GM23338 (cell line): ENCODE results near the gene CABCOCO1. TPM values are rescaled to one million over a fixed set of nuclear protein-coding genes. Genes with fewer than 3 reads are reported as not detected.

Experiments used
- ATAC-seq: fragments of 200-7000 bp; cut with Tn5 transposase; 3 replicates; pipeline ENCODE4 v1.9.1; 2020
- DNase-seq: peaks from one replicate; pipeline ENCODE4 v3.0.0-alpha.2; 2015; ENCODE audit warnings: low spot score
- H2AFZ ChIP-seq: fragments of 200-600 bp; sonication (generic); 2 replicates; pipeline ENCODE4 v1.8.0; 2016; ENCODE audit warnings: antibody characterized with exemption, mild to moderate bottlenecking, moderate library complexity
- H3F3A ChIP-seq: fragments of 200-600 bp; sonication (generic); replicated peaks from 2 replicates; pipeline ENCODE4 v1.8.0; 2017; ENCODE audit warnings: antibody characterized with exemption, mixed run types, low read depth
- H3K27ac ChIP-seq: fragments of 200-600 bp; sonication (generic); 2 replicates; pipeline ENCODE4 v1.6.1; 2016; ENCODE audit warnings: low read depth
- H3K27me3 ChIP-seq: fragments of 200-600 bp; sonication (generic); 2 replicates; pipeline ENCODE4 v1.8.0; 2016; ENCODE audit warnings: mild to moderate bottlenecking, mixed run types, moderate library complexity; ENCODE audit not compliant: insufficient read depth
- H3K36me3 ChIP-seq: fragments of 200-600 bp; sonication (generic); 2 replicates; pipeline ENCODE4 v1.8.0; 2016; ENCODE audit warnings: mild to moderate bottlenecking; ENCODE audit not compliant: insufficient read depth
- H3K4me1 ChIP-seq: fragments of 200-600 bp; sonication (generic); 2 replicates; pipeline ENCODE4 v1.8.0; 2016; ENCODE audit warnings: mild to moderate bottlenecking, moderate library complexity; ENCODE audit not compliant: insufficient read depth
- H3K4me2 ChIP-seq: fragments of 200-600 bp; sonication (generic); 2 replicates; pipeline ENCODE4 v1.7.1; 2017; ENCODE audit warnings: mixed run types
- H3K4me3 ChIP-seq: fragments of 200-600 bp; sonication (generic); 2 replicates; pipeline ENCODE4 v1.6.1; 2016; ENCODE audit warnings: mixed run types
- H3K79me2 ChIP-seq: fragments of 200-600 bp; sonication (generic); replicated peaks from 2 replicates; pipeline ENCODE4 v1.8.0; 2017; ENCODE audit warnings: mild to moderate bottlenecking; ENCODE audit not compliant: insufficient read depth
- H3K9me2 ChIP-seq: fragments of 200-600 bp; sonication (generic); 2 replicates; pipeline ENCODE4 v1.8.0; 2017; ENCODE audit not compliant: insufficient read depth
- H4K20me1 ChIP-seq: fragments of 200-600 bp; sonication (generic); replicated peaks from 2 replicates; pipeline ENCODE4 v1.8.0; 2017; ENCODE audit warnings: mild to moderate bottlenecking; ENCODE audit not compliant: insufficient read depth
- H3K27ac Mint-ChIP-seq: 2 replicates; pipeline ENCODE4 v1.8.0; 2020; ENCODE audit warnings: inconsistent platforms, mild to moderate bottlenecking, moderate library complexity, mixed read lengths
- H3K27me3 Mint-ChIP-seq: 3 replicates; pipeline ENCODE4 v1.8.0; 2022; ENCODE audit warnings: low read depth, mild to moderate bottlenecking, moderate library complexity, mixed read lengths, inconsistent platforms; ENCODE audit not compliant: insufficient read depth, poor library complexity
- H3K36me3 Mint-ChIP-seq: 3 replicates; pipeline ENCODE4 v1.8.0; 2021; ENCODE audit warnings: low read depth, mild to moderate bottlenecking, inconsistent platforms, moderate library complexity, mixed read lengths
- H3K4me1 Mint-ChIP-seq: 3 replicates; pipeline ENCODE4 v1.8.0; 2020; ENCODE audit warnings: mild to moderate bottlenecking, inconsistent platforms, mixed read lengths
- H3K4me3 Mint-ChIP-seq: 3 replicates; pipeline ENCODE4 v1.8.0; 2021; ENCODE audit warnings: moderate library complexity, mild to moderate bottlenecking, inconsistent platforms, mixed read lengths
- H3K9me3 Mint-ChIP-seq: 3 replicates; pipeline ENCODE4 v1.8.0; 2020; ENCODE audit warnings: moderate library complexity, mild to moderate bottlenecking, inconsistent platforms, mixed read lengths
- CREB1 ChIP-seq: fragments of 250-450 bp; sonication (Bioruptor Pico); IDR thresholded peaks from 2 replicates; pipeline ENCODE4 v1.5.0; 2020; ENCODE audit warnings: low read depth, mild to moderate bottlenecking, moderate library complexity
- EZH2phosphoT487 ChIP-seq: fragments of 200-600 bp; sonication (generic); IDR thresholded peaks from one replicate; pipeline ENCODE4 v1.8.1; 2018; ENCODE audit warnings: antibody characterized with exemption; ENCODE audit not compliant: unreplicated experiment
- JUNB ChIP-seq: IDR thresholded peaks from one replicate; pipeline ENCODE4 v1.6.1; 2016; ENCODE audit warnings: antibody characterized with exemption; ENCODE audit not compliant: unreplicated experiment
- NANOG ChIP-seq: IDR thresholded peaks from 2 replicates; pipeline ENCODE4 v1.6.1; 2016; ENCODE audit warnings: antibody characterized with exemption, borderline replicate concordance
- POLR2AphosphoS5 ChIP-seq: IDR thresholded peaks from 2 replicates; pipeline ENCODE4 v1.6.1; 2016; ENCODE audit warnings: antibody characterized with exemption, low read depth
- STAT1 ChIP-seq: IDR thresholded peaks from one replicate; pipeline ENCODE4 v1.6.1; 2016; ENCODE audit warnings: antibody characterized with exemption; ENCODE audit not compliant: unreplicated experiment
- ZNF114 ChIP-seq: fragments of 250-450 bp; sonication (Bioruptor Pico); IDR thresholded peaks from 2 replicates; pipeline ENCODE4 v1.5.0; 2020; ENCODE audit warnings: mild to moderate bottlenecking, moderate library complexity
- ZNF462 ChIP-seq: fragments of 250-450 bp; sonication (Bioruptor Pico); IDR thresholded peaks from 2 replicates; pipeline ENCODE4 v1.5.0; 2020; ENCODE audit warnings: mild to moderate bottlenecking, moderate library complexity
- polyA plus RNA-seq: library from polyadenylated mRNA; unstranded; fragments of >200 nt; fragmentation: Nextera tagmentation; extraction: Ambion mirVana; gene quantifications from 2 replicates; pipeline ENCODE4 v1.2.1, GENCODE V29; 2016
- total RNA-seq: library from RNA; depleted of rRNA; stranded (reverse); fragments of >200 nt; shearing (Covaris generic); gene quantifications from 2 replicates; pipeline ENCODE4 v1.2.3, GENCODE V29; 2014
- TF ChIP-seq, protein P1 (sequence below): IDR thresholded peaks from 2 replicates; pipeline ENCODE4 v1.6.1; 2016; ENCODE audit warnings: antibody characterized with exemption
- TF ChIP-seq, protein P2 (sequence below), 2 experiments: fragments of 200-600 bp in 1 of 2; sonication (generic) in 1 of 2; conservative IDR thresholded peaks; 2 replicates each; pipeline versions ENCODE4 v1.5.1 to v1.6.1; 2016 to 2017; ENCODE audit warnings: antibody characterized with exemption in 2 of 2, low read depth in 2 of 2, mild to moderate bottlenecking in 2 of 2, moderate library complexity in 1 of 2

Gene CABCOCO1
- total and polyA plus RNA-seq, 2 experiments from 2014 or later: not detected

- H4K20me1 ChIP-seq: no peaks in the 10 kb centered on the region
- no peak overlapping the region for H3K27ac Mint-ChIP-seq
- no peaks in the 10 kb centered on the region for H3K9me2 ChIP-seq
- peaks cover 22% of the 10 kb centered on the region for H3K4me1 Mint-ChIP-seq
- no peak overlapping the region for H3K4me2 ChIP-seq
- peaks cover 17% of the 10 kb centered on the region for H3K4me1 ChIP-seq
- H2AFZ ChIP-seq: no peak overlapping the region
- no peaks in the 10 kb centered on the region for H3F3A ChIP-seq
- H3K27me3 Mint-ChIP-seq: no peaks in the 10 kb centered on the region
- no peaks in the 10 kb centered on the region for H3K36me3 ChIP-seq
- DNase-seq: no peak
- no peak overlapping the region for H3K4me3 ChIP-seq
- H3K9me3 Mint-ChIP-seq: no peaks in the 10 kb centered on the region
- no peak for ATAC-seq
- H3K36me3 Mint-ChIP-seq: no peaks in the 10 kb centered on the region
- H3K27me3 ChIP-seq: no peaks in the 10 kb centered on the region
- H3K4me3 Mint-ChIP-seq: no peak overlapping the region
- no peak overlapping the region for H3K27ac ChIP-seq
- H3K79me2 ChIP-seq: no peaks in the 10 kb centered on the region
- no peak for TF ChIP-seq STAT1
- TF ChIP-seq ZNF114: no peak
- TF ChIP-seq, protein P1, sequence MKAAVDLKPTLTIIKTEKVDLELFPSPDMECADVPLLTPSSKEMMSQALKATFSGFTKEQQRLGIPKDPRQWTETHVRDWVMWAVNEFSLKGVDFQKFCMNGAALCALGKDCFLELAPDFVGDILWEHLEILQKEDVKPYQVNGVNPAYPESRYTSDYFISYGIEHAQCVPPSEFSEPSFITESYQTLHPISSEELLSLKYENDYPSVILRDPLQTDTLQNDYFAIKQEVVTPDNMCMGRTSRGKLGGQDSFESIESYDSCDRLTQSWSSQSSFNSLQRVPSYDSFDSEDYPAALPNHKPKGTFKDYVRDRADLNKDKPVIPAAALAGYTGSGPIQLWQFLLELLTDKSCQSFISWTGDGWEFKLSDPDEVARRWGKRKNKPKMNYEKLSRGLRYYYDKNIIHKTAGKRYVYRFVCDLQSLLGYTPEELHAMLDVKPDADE: no peak
- TF ChIP-seq CREB1 (CRISPR knock-in tag): no peak
- TF ChIP-seq JUNB: no peak
Observed at GRCh38 chr10:61627266-61627665, 35.5 kb upstream of the CABCOCO1 start.

DNA sequence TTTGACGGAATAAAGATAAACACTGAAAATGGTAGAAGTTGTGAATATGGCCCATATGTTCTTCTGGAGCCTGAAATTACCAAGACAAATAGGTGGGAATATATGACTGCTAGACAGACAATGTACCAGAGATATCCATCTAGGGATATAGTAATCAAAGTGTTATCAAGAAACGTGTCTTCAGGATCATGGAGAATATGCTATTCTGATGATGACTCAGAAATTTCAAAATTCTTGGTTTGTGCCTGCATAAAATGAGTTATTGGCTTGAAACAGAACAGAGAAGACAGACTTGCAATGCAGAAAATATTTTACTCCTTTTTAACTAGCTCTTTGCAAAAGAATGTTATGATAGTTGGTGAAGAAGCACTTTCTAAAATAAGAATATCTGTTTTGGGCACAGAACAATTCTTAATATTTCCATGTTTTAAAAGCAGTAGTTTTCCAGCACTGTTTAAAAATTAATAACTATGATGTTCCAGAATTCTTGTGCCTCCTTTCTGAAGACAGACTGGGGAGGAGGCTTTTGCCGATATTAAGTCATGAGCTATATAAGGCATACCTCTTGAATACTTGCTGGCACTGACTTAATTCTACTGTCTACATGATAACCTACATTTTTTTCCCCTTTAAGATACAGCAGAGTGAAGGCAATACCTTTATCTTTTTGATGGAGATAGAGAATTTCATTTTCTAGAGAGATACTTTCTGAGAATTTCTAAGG lies 34.4 kb upstream of the CABCOCO1 start:
- Histone ChIP-seq H3K79me2 (no peaks in the 10 kb centered on the region), H3K4me1 (peaks cover 16% of the 10 kb centered on the region), H2AFZ (no peak overlapping the region), H3K36me3 (no peaks in the 10 kb centered on the region), H3K4me3 (no peak overlapping the region), H3F3A (no peaks in the 10 kb centered on the region), H3K9me2 (no peaks in the 10 kb centered on the region), H4K20me1 (no peaks in the 10 kb centered on the region), H3K27me3 (no peaks in the 10 kb centered on the region), H3K27ac (no peak overlapping the region), H3K4me2 (no peak overlapping the region)
- Mint-ChIP-seq H3K27ac (no peak overlapping the region), H3K9me3 (no peaks in the 10 kb centered on the region), H3K27me3 (no peaks in the 10 kb centered on the region), H3K4me1 (peaks cover 17% of the 10 kb centered on the region), H3K4me3 (no peak overlapping the region), H3K36me3 (no peaks in the 10 kb centered on the region)
- ATAC-seq: no peak
- no peak for DNase-seq
- no peak for TF ChIP-seq ZNF462 (CRISPR knock-in tag)
- no peak for TF ChIP-seq POLR2AphosphoS5
- TF ChIP-seq NANOG: no peak
- TF ChIP-seq, protein P2, sequence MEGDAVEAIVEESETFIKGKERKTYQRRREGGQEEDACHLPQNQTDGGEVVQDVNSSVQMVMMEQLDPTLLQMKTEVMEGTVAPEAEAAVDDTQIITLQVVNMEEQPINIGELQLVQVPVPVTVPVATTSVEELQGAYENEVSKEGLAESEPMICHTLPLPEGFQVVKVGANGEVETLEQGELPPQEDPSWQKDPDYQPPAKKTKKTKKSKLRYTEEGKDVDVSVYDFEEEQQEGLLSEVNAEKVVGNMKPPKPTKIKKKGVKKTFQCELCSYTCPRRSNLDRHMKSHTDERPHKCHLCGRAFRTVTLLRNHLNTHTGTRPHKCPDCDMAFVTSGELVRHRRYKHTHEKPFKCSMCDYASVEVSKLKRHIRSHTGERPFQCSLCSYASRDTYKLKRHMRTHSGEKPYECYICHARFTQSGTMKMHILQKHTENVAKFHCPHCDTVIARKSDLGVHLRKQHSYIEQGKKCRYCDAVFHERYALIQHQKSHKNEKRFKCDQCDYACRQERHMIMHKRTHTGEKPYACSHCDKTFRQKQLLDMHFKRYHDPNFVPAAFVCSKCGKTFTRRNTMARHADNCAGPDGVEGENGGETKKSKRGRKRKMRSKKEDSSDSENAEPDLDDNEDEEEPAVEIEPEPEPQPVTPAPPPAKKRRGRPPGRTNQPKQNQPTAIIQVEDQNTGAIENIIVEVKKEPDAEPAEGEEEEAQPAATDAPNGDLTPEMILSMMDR (conservative IDR thresholded peaks at IDR 0.05; ENCODE audit: low read depth in 2 of 2): no peak
- TF ChIP-seq ZNF114: no peak
- no peak for TF ChIP-seq STAT1
- TF ChIP-seq EZH2phosphoT487: no peak
